ENCODE measurements around the gene TMEM272. TPM values are rescaled to one million over a fixed set of nuclear protein-coding genes. Genes with fewer than 3 reads are reported as not detected.

TMEM272 gene
- total and polyA plus RNA-seq, 2 donors from 2014 or later, result 0.19 to 0.28 TPM

GRCh38 chr13:51801631-51802099 is 43.3 kb downstream of the TMEM272 start:
- H3K9ac ChIP-seq (ENCODE audit: low read length in 3 of 3), result peak overlapping the region in 1 of 3 donors; percentile 67

GRCh38 chr13:51800486-51800885 is 44.5 kb downstream of the TMEM272 start:
- H3K9me3 ChIP-seq (ENCODE audit: control insufficient read depth in 2 of 3, insufficient read depth in 1 of 3, low read length in 3 of 3), result no peaks in the 10 kb centered on the region
- FAIRE-seq (no peak), DNase-seq (no peak)
- H3K27ac ChIP-seq (ENCODE audit: low read depth in 2 of 2, low read length in 2 of 2), result no peak overlapping the region
- no peak overlapping the region for H3K4me3 ChIP-seq (ENCODE audit: low read length in 3 of 3)
- no peak for TF ChIP-seq CTCF (IDR thresholded peaks at IDR 0.05; ENCODE audit: borderline replicate concordance, extremely low read depth, insufficient read depth)
- H3K9ac ChIP-seq (ENCODE audit: low read length in 3 of 3), result no peak overlapping the region
- H3K36me3 ChIP-seq (ENCODE audit: control insufficient read depth in 2 of 3, insufficient read depth in 3 of 3, low read length in 3 of 3), result peaks cover 0 to 10% (median 2%) of the 10 kb centered on the region in 3 donors
- no peaks in the 10 kb centered on the region for H3K27me3 ChIP-seq (ENCODE audit: control insufficient read depth, insufficient read depth, low read length)
- peaks cover 0 to 28% (median 20%) of the 10 kb centered on the region in 3 donors for H3K4me1 ChIP-seq (ENCODE audit: control insufficient read depth in 2 of 3, insufficient read depth in 2 of 3, low read depth in 1 of 3, low read length in 3 of 3)
- intact Hi-C loops (cut with DNase I), result no loop called here

More at GRCh38 chr13:51801631-51802099, 43.3 kb downstream of the TMEM272 start:
- TF ChIP-seq CTCF (IDR thresholded peaks at IDR 0.05; ENCODE audit: borderline replicate concordance, extremely low read depth, insufficient read depth), result no peak
- DNase-seq, result peak in 2 of 5 donors; percentile 25 to 88
- intact Hi-C loops (cut with DNase I), result no loop called here
- Histone ChIP-seq H3K27ac (ENCODE audit: low read depth in 2 of 2, low read length in 2 of 2) (peak overlapping the region; percentile 98 to 100), H3K4me3 (ENCODE audit: low read length in 3 of 3) (peak overlapping the region in 1 of 3 donors; percentile 9), H3K9me3 (ENCODE audit: control insufficient read depth in 2 of 3, insufficient read depth in 1 of 3, low read length in 3 of 3) (no peaks in the 10 kb centered on the region), H3K27me3 (ENCODE audit: control insufficient read depth, insufficient read depth, low read length) (no peaks in the 10 kb centered on the region), H3K4me1 (ENCODE audit: control insufficient read depth in 2 of 3, insufficient read depth in 2 of 3, low read depth in 1 of 3, low read length in 3 of 3) (peaks cover 0 to 31% (median 23%) of the 10 kb centered on the region in 3 donors), H3K36me3 (ENCODE audit: control insufficient read depth in 2 of 3, insufficient read depth in 3 of 3, low read length in 3 of 3) (peaks cover 0 to 10% (median 2%) of the 10 kb centered on the region in 3 donors)
- no peak for FAIRE-seq

GRCh38 chr13:51799261-51799660 is 45.7 kb downstream of the TMEM272 start:
- no peak overlapping the region for H3K4me3 ChIP-seq (ENCODE audit: low read length in 3 of 3)
- FAIRE-seq (no peak), DNase-seq (no peak)
- no peaks in the 10 kb centered on the region for H3K27me3 ChIP-seq (ENCODE audit: control insufficient read depth, insufficient read depth, low read length)
- no peaks in the 10 kb centered on the region for H3K9me3 ChIP-seq (ENCODE audit: control insufficient read depth in 2 of 3, insufficient read depth in 1 of 3, low read length in 3 of 3)
- peaks cover 0 to 10% (median 2%) of the 10 kb centered on the region in 3 donors for H3K36me3 ChIP-seq (ENCODE audit: control insufficient read depth in 2 of 3, insufficient read depth in 3 of 3, low read length in 3 of 3)
- intact Hi-C loops (cut with DNase I), result no loop called here
- no peak overlapping the region for H3K9ac ChIP-seq (ENCODE audit: low read length in 3 of 3)
- TF ChIP-seq CTCF (IDR thresholded peaks at IDR 0.05; ENCODE audit: borderline replicate concordance, extremely low read depth, insufficient read depth), result no peak
- H3K27ac ChIP-seq (ENCODE audit: low read depth in 2 of 2, low read length in 2 of 2), result no peak overlapping the region
- peaks cover 0 to 20% (median 19%) of the 10 kb centered on the region in 3 donors for H3K4me1 ChIP-seq (ENCODE audit: control insufficient read depth in 2 of 3, insufficient read depth in 2 of 3, low read depth in 1 of 3, low read length in 3 of 3)

All from kidney (tissue), 14 donors.